Measurements from ENCODE around the gene GRK1.
"Not testable (repeated sequence)": the region's sequence is repeated elsewhere in the genome, so short reads cannot be mapped to it uniquely, and the experiment has no call there.

The GRK1 gene

DNA sequence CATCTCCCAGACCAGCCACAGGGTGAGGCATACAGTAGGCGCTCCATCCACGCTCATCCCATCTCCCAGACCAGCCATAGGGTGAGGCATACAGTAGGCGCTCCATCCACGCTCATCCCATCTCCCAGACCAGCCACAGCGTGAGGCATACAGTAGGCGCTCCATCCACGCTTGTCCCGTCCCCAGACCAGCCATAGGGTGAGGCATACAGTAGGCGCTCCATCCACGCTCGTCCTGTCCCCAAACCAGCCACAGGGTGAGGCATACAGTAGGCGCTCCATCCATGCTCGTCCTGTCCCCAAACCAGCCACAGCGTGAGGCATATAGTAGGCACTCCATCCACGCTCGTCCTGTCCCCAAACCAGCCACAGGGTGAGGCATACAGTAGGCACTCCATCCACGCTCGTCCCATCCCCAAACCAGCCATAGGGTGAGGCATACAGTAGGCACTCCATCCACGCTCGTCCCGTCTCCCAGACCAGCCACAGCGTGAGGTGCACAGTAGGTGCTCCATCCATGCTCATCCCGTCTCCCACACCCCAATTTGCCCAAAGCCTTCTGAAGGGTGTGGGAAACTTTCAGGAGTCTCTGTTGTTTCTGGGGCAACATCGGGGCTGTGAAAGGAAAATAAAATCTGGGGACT, 78.6 kb downstream of the GRK1 start:
- DNase-seq = not testable (repeated sequence)

DNA sequence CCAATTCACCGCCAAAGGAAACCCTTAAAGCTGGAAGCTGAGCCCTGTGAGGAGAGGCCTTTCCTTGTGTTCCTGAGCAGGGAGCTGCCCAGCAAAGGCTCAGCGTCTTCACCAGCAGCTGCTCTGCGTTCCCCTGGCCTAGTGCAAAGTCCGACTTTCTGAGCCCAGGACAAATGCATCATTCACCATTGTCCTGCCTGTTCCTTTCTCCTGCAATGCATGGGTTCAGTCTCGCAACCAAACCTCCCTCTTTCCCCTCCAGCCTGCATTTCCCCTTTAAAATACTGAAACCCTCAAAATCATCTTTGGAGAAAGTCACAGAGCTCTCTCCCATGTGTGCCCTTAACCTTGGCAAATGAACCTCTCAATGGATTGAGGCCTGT, 79.1 kb downstream of the GRK1 start:
- no peak for DNase-seq

DNA sequence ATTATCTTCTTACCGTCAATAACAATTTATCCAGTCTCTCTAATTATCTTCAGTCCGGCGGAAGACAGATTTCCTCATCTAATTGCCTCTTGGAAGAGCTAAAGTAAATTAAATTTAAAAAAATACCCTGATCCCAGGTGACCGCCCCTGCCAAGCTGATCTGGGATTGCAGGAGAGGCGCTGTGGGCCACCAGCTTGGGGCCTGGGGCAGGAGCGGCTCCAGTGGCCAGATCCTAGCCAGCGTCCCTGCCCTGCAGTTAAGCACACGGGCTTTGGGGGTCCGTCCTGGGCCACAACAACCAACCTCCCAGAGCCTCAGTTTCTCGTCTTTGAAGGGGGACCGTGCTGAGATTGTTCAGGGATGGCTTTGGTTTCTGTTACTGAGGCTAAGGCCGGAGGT, 79.7 kb downstream of the GRK1 start:
- no peak for DNase-seq

DNA sequence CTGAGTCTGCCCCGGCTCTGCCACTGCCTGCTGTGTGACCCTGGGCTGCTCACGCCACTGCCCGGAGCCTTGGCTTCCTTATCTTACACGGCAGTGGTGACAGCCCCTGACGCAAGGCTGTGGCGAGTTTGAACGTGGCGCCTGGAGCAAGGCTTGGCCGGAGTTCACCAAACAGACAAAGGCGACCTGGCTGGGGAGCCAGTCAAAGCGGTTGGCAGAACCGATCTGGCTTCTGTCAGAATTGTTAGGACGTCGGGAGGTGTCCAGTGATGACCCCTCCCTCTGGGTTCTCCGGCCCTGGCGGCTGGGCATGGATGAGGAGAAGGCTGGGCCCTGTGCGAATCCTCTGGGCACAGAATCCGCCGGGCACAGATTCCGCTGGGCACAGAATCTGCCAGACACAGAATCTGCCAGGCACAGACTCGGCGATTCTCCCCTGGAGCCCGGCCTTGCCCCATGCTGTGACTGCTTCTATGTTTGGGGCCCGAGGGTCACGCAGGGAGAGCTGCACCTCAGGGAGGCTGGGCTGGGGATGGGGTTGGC, 80.3 kb downstream of the GRK1 start:
- DNase-seq = no peak

GRCh38 chr13:113748101-113748861, 81.3 kb downstream of the GRK1 start:
- DNase-seq = no peak

- no peak for DNase-seq
These were observed 81.9 kb downstream of the GRK1 start for GRCh38 chr13:113748862-113749451.

- no peak for DNase-seq
These were observed 82.5 kb downstream of the GRK1 start for GRCh38 chr13:113749507-113749906.

- DNase-seq = no peak
These were observed 82.9 kb downstream of the GRK1 start for GRCh38 chr13:113749967-113750366.

DNA sequence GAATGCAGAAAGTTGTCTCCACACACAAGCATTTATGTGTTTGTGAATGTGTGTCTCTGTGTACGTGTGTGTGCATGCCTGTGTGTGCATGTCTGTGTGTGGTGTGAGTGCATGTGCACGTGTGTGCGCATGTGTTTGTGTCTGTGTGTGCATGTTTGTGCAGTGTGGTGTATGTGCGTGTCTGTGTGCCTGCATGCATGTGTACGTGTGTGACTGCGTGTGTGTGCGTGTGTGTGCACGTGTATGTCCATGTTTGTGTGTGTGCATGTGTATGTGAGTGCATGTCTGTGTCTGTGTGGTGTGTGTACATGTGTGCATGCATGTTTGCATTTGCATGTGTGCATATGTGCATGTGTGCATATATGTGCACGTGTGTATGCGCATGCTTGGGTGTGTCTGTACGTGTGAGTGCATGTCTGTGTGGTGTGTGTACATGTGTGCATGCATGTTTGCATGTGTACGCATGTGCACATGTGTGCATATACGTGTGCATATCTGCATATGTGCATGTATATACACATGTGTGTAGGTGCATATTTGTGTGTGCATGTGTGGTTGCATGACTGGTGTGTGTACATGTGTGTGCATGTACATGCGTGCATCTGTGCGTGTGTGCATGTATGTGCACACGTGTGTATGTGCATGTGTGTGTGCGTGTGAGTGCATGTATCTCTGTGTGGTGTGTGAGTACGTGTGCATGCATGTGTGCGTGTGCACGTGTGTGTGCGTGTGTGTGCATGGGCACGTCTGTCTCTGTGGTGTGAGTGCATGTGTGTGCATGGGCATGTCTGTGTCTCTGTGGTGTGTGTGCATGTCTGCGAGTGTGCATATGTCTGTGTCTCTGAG, 83.8 kb downstream of the GRK1 start:
- DNase-seq = no peak

GRCh38 chr13:113751491-113751890, 84.5 kb downstream of the GRK1 start:
- no peak for DNase-seq

GRCh38 chr13:113752211-113752986, 85.4 kb downstream of the GRK1 start:
- DNase-seq = not testable (repeated sequence)

GRCh38 chr13:113753171-113753570, 86.2 kb downstream of the GRK1 start:
- no peak for DNase-seq

- DNase-seq = no peak
These were observed 87.2 kb downstream of the GRK1 start for GRCh38 chr13:113754242-113754641.

GRCh38 chr13:113754691-113755090, 87.7 kb downstream of the GRK1 start:
- no peak for DNase-seq

GRCh38 chr13:113756441-113757097, 89.5 kb downstream of the GRK1 start:
- DNase-seq = no peak

DNA sequence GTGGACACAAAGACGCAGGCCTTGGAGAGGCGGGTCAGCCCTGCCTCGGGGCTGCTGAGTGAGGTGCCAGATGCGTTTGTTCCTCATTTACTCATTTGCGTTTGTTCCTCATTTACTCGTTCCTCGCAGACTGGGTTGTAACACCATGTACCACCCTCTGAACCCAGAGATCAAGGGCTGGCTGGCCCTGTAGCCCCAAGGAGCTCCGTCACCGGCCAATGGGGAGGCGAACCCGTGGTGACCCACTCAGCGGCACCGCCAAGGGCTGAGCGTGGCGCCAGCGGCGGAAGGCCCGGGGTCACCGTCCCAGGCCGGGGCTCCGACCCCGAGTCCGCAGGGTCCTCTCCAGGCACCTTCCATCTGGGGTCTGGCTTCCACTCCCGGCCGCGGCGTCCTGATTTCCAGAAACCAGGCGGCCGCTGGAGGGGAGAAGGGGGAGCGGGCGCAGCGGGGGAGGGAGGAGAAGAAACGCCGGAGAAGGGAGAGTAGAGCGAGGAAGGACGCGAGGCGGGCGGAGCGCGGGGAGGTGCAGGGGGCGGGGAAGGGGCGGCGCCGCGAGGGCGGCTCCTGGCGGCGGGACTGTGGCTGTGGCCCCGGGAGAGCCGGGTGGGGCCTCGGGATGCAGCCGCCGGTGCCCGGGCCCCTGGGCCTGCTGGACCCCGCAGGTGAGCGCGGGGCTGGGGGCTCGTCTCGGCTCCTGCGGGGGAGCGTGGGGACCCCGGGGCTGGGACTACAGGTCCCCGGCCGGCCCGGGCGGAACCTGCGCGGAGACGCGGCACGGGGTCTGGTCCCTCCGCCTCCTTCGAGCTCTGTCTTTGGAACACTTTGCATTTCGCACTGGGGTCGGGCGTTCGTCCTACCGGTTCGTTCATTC, 91.9 kb downstream of the GRK1 start, which contains the start of gene TMEM255B:
TMEM255B (plus strand) TSS at position 576 of the 874 bp plus-strand sequence; CDS start at position 620, 44 bp downstream.
- DNase-seq = peak; percentile 69

DNA sequence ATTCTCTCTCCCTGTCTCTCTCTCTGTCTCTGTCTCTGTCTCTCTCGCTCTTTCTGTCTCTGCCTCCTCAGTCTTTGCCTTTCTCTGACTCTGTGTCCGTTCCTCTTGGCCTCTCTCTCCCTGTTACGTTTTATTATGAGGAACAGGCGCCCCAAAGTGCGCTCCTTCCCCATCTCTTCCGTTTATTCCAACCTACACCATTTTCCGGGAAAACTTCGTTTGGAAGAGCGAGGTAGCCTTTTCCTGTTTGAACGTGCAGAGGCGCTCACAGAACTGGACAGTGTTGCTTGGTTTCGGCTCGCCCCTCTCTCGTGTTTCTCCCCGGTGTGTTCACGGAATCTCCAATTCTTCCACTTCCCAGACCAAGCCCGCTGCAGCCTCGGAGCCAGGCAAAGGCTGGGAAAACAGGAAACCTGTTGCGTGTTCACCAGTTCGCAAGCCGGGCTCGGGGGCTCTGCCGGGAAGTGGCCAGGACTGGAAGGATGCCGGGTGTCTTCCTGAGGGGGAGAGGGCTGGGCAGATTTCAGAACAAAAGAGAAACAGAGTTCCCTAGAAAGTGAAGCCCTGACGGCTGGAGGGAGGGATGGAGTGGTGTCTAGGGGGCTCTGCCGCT, 92.6 kb downstream of the GRK1 start:
- no peak for DNase-seq

GRCh38 chr13:113761136-113761535, 94.1 kb downstream of the GRK1 start:
- no peak for DNase-seq

DNA sequence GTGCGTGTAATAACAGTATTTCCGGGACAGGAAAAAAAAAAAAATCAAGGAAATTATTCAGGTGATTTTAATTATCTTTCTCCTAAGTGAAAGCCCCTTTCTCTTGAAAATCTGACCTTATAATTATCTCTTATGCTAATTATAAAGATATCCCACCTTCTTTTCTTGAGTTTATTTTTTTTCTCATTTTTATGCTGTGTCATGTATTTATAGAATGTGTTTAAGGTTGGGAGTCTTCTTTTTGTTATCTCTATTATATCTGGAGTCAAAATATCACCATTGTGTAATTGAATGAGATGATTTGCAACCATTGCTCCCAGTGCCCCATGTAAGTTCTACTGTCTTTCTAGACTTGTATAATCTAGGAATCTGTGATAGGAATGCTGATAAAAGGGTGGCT, 95.1 kb downstream of the GRK1 start:
- no peak for DNase-seq

DNA sequence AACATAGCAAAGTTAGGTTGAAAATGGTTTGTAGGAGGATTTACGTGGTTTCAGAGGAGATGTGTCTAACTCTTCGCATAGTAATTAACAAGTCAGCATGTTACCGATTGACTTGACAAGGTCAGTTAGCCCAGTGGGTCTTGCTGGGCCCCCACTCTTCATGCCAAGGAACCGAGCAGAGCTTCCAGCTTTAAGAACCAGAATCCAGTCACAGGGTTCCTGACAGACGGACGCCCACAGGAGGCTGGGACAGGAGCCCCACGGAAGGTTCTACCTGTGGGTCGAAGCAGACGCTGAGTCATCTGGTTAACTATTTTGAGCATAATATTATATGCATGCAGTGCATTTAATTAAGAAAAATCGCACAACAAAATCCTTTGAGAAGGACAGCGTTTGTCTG, 95.5 kb downstream of the GRK1 start:
- no peak for DNase-seq
